K562 (cell line): ENCODE data around the gene IDH1. TPM values are rescaled to one million over a fixed set of nuclear protein-coding genes. Genes with fewer than 3 reads are reported as not detected.

Source experiments
- ATAC-seq: fragments of 200-7000 bp; cut with Tn5 transposase; 3 replicates; pipeline ENCODE4 v1.9.1; 2020; ENCODE audit warnings: moderate library complexity
- BruUV-seq: library from RNA; stranded (reverse); fragments of 400-500 nt; replicated peaks from 2 replicates; lab custom pipeline; 2021; lab: Mats Ljungman, UMichigan
- CTCF ChIA-PET: fragments of 300-600 bp; formaldehyde crosslinking; extraction: SDS; loops from one replicate; lab custom pipeline; 2021; ENCODE audit warnings: low intra/inter-chr PET ratio; lab: Yijun Ruan, JAX
- POLR2A ChIA-PET: fragments of 300-600, 350-650 bp; sonication (Branson Sonifier 250); formaldehyde crosslinking; extraction: SDS; loops from one replicate; lab custom pipeline; 2021; ENCODE audit warnings: antibody characterized with exemption, inconsistent platforms; lab: Yijun Ruan, JAX
- DNase-seq, 4 experiments: peaks; one replicate each; pipeline versions ENCODE4 v3.0.0 to v3.0.0-alpha.2; 2011 to 2018; ENCODE audit warnings: low spot score in 3 of 4, mixed read lengths in 3 of 4; ENCODE audit errors: extremely low read depth in 1 of 4
- FAIRE-seq: peaks from 2 replicates; lab custom pipeline; 2011; peaks lifted over from hg19 to GRCh38; lab: Jason Lieb, UNC
- H2AFZ ChIP-seq: 2 replicates; pipeline ENCODE4 v1.6.0; 2011; ENCODE audit warnings: low read depth, low read length, control low read depth, inconsistent platforms
- H3K27ac ChIP-seq: fragments of 200-600 bp; 3 replicates; pipeline ENCODE4 v1.8.0; 2011; ENCODE audit warnings: low read depth, mild to moderate bottlenecking, control low read depth, inconsistent platforms, low read length, moderate library complexity, mixed read lengths; ENCODE audit errors: extremely low read depth
- H3K27me3 ChIP-seq, 2 experiments: fragments of 300-600 bp in 1 of 2; 2 replicates in 1 of 2; 3 replicates in 1 of 2; pipeline versions ENCODE4 v1.6.0 to v1.8.0; 2011; ENCODE audit warnings: inconsistent platforms in 2 of 2, low read length in 2 of 2, mild to moderate bottlenecking in 1 of 2, mixed read lengths in 1 of 2, moderate library complexity in 1 of 2; ENCODE audit not compliant: control insufficient read depth in 2 of 2, insufficient read depth in 2 of 2
- H3K36me3 ChIP-seq: fragments of 300-600 bp; 3 replicates; pipeline ENCODE4 v1.8.0; 2011; ENCODE audit warnings: mild to moderate bottlenecking, low read length, inconsistent platforms; ENCODE audit not compliant: control insufficient read depth, insufficient read depth
- H3K4me1 ChIP-seq, 2 experiments: fragments of 200-600 bp in 1 of 2; replicated peaks in 1 of 2; 2 replicates in 1 of 2; 3 replicates in 1 of 2; pipeline versions ENCODE4 v1.5.1 to v1.8.0; 2011; ENCODE audit warnings: inconsistent platforms in 2 of 2, low read length in 2 of 2, mild to moderate bottlenecking in 1 of 2, mixed read lengths in 1 of 2, moderate library complexity in 1 of 2; ENCODE audit not compliant: control insufficient read depth in 2 of 2, insufficient read depth in 2 of 2
- H3K4me2 ChIP-seq: 2 replicates; pipeline ENCODE4 v1.6.1; 2011; ENCODE audit warnings: low read length, control low read depth, inconsistent platforms, mixed read lengths; ENCODE audit not compliant: insufficient read depth
- H3K4me3 ChIP-seq: fragments of 200-600 bp; sonication (generic), shearing (Covaris generic); 2 replicates; pipeline ENCODE4 v1.5.1; 2016; ENCODE audit warnings: control low read depth, inconsistent platforms
- H3K79me2 ChIP-seq: fragments of 200-600 bp; 3 replicates; pipeline ENCODE4 v1.8.0; 2011; ENCODE audit warnings: low read length, inconsistent platforms; ENCODE audit not compliant: control insufficient read depth, insufficient read depth
- H3K9ac ChIP-seq, 2 experiments: 2 replicates each; pipeline versions ENCODE4 v1.6.0 to v1.6.1; 2011; ENCODE audit warnings: low read depth in 2 of 2, low read length in 2 of 2, control low read depth in 1 of 2, inconsistent platforms in 1 of 2, mild to moderate bottlenecking in 1 of 2, mixed read lengths in 1 of 2; ENCODE audit not compliant: insufficient read depth in 1 of 2
- H3K9me1 ChIP-seq: one replicate; pipeline ENCODE4 v1.6.0; 2011; ENCODE audit warnings: inconsistent platforms, mild to moderate bottlenecking, low read length, moderate library complexity; ENCODE audit not compliant: control insufficient read depth, insufficient read depth
- H3K9me3 ChIP-seq: replicated peaks from 2 replicates; pipeline ENCODE4 v1.5.1; 2011; ENCODE audit warnings: low read depth, low read length, inconsistent platforms; ENCODE audit not compliant: control insufficient read depth, insufficient read depth
- H4K20me1 ChIP-seq: replicated peaks from 2 replicates; pipeline ENCODE4 v1.6.1; 2011; ENCODE audit warnings: low read length, inconsistent platforms, mixed read lengths; ENCODE audit not compliant: control insufficient read depth, insufficient read depth
- CTCFL ChIP-seq: IDR thresholded peaks from 2 replicates; pipeline ENCODE4 v1.6.1; 2011; ENCODE audit warnings: borderline replicate concordance, low read depth, mild to moderate bottlenecking, moderate library complexity, low read length; ENCODE audit not compliant: insufficient read depth, poor library complexity, severe bottlenecking
- HCFC1 ChIP-seq: IDR thresholded peaks from 2 replicates; pipeline ENCODE4 v1.6.1; 2012; ENCODE audit warnings: low read depth, low read length, improper control_type of control experiment
- HDGF ChIP-seq: fragments of 450-650 bp; IDR thresholded peaks from 2 replicates; pipeline ENCODE4 v1.6.1; 2016
- ILF3 ChIP-seq: fragments of 450-650 bp; IDR thresholded peaks from 2 replicates; pipeline ENCODE4 v1.6.1; 2018; ENCODE audit warnings: antibody characterized with exemption, mild to moderate bottlenecking, moderate library complexity, borderline replicate concordance
- MTA2 ChIP-seq: fragments of 450-650 bp; IDR thresholded peaks from 2 replicates; pipeline ENCODE4 v1.6.1; 2016; ENCODE audit warnings: low read depth
- MYC ChIP-seq, 2 experiments: fragments of 250-450 bp in 1 of 2; sonication (Bioruptor Pico) in 1 of 2; IDR thresholded peaks; 2 replicates each; pipeline versions ENCODE4 v1.5.1 to v1.6.1; 2012 to 2021; ENCODE audit warnings: low read depth in 2 of 2, borderline replicate concordance in 1 of 2, improper control_type of control experiment in 1 of 2, low read length in 1 of 2, mild to moderate bottlenecking in 1 of 2, moderate library complexity in 1 of 2
- NFRKB ChIP-seq: fragments of 450-650 bp; IDR thresholded peaks from 2 replicates; pipeline ENCODE4 v1.6.1; 2016; ENCODE audit warnings: low read depth
- RNF2 ChIP-seq: sonication (generic); IDR thresholded peaks from 2 replicates; pipeline ENCODE4 v1.6.1; 2016
- SIN3A ChIP-seq, 2 experiments: fragments of 150-350 bp in 1 of 2; IDR thresholded peaks; 2 replicates each; pipeline ENCODE4 v1.6.1; 2011 to 2016; ENCODE audit warnings: borderline replicate concordance in 2 of 2, low read depth in 2 of 2, low read length in 2 of 2, mild to moderate bottlenecking in 2 of 2, moderate library complexity in 2 of 2; ENCODE audit not compliant: control insufficient read depth in 1 of 2
- TAL1 ChIP-seq: fragments of 450-650 bp; IDR thresholded peaks from 2 replicates; pipeline ENCODE4 v1.6.1; 2016; ENCODE audit warnings: mild to moderate bottlenecking
- TCF7L2 ChIP-seq: fragments of 150-350 bp; IDR thresholded peaks from 2 replicates; pipeline ENCODE4 v1.6.1; 2016; ENCODE audit warnings: low read depth, mild to moderate bottlenecking, low read length, moderate library complexity
- UBTF ChIP-seq, 2 experiments: IDR thresholded peaks; 2 replicates each; pipeline ENCODE4 v1.6.1; 2012; ENCODE audit warnings: improper control_type of control experiment in 2 of 2, low read depth in 2 of 2, low read length in 2 of 2, borderline replicate concordance in 1 of 2
- ZBTB17 ChIP-seq: fragments of 450-650 bp; formaldehyde crosslinking; IDR thresholded peaks from 2 replicates; pipeline ENCODE4 v1.4.0; 2020; ENCODE audit warnings: mild to moderate bottlenecking
- WGBS: fragments of 100-300 bp; shearing (Covaris generic); methylation state at CpG from one replicate; pipeline ENCODE4 v1.1.6; 2016; ENCODE audit warnings: low coverage, mixed read lengths; ENCODE audit not compliant: insufficient coverage; ENCODE audit errors: missing lambda C conversion rate; 5-methylcytosine and 5-hydroxymethylcytosine counted together
- in situ Hi-C: fragments of 300-500 bp; cut with MboI; formaldehyde crosslinking; loops from 4 replicates; pipeline ENCODE4 v1.15.0; 2018; ENCODE audit warnings: inconsistent platforms, mixed read lengths
- intact Hi-C: fragments of 100-400 bp; cut with micrococcal nuclease; formaldehyde crosslinking; loops from 2 replicates; pipeline ENCODE4 v1.14.2; 2022
- polyA plus RNA-seq, 8 experiments: library from polyadenylated mRNA; depleted of rRNA in 4 of 8; stranded (reverse) in 5 of 8; unstranded in 3 of 8; fragments of >200 nt; fragmentation: Nextera tagmentation in 2 of 8; fragmentation: Illumina TruSeq in 1 of 8; extraction: Ambion mirVana in 2 of 8; extraction: Trizol in 1 of 8; gene quantifications; 2 replicates each; pipeline versions ENCODE4 v1.2.1 to v1.2.3, GENCODE V29; 2011 to 2014; ENCODE audit warnings: inconsistent platforms in 1 of 8, missing spikeins in 1 of 8
- total RNA-seq, 7 experiments: library from RNA; depleted of rRNA in 6 of 7; stranded (reverse); fragments of >200 nt in 6 of 7; fragmentation: Illumina TruSeq in 2 of 7; extraction: Trizol in 2 of 7; gene quantifications; 2 replicates each; pipeline versions ENCODE4 v1.2.1 to v1.2.3, GENCODE V29; 2011 to 2021; ENCODE audit warnings: low replicate concordance in 1 of 7
- TF ChIP-seq, protein P1 (sequence below): fragments of 450-650 bp; formaldehyde crosslinking; IDR thresholded peaks from 2 replicates; pipeline ENCODE4 v1.4.0; 2022; ENCODE audit warnings: mild to moderate bottlenecking, moderate library complexity

IDH1 gene
- total and polyA plus RNA-seq, 9 of the 15 experiments (the other 6 are each of a cell fraction or from before 2014, with no cell fraction given), result 61.9 to 194 (median 101) TPM

DNA sequence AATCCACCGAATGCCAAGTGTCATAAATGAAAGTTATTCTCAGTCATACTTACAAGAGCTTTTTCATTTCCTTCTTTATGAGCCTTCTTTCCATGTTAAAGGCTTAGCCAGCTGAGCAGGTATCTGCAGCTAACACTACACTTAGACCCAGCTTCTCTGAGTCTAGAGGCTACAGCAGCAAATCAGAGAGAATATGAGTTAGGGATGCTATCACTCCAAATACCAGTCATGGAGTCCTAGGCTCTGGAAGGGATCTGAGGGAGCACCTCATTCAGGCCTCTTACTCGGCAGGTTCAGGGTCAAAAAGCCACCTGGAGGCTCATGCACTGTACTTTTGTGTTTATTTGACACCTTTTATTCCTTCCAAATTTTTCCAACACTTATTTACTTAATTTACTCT, 68.0 kb downstream of the IDH1 start (continued):
- TF ChIP-seq, protein P1, sequence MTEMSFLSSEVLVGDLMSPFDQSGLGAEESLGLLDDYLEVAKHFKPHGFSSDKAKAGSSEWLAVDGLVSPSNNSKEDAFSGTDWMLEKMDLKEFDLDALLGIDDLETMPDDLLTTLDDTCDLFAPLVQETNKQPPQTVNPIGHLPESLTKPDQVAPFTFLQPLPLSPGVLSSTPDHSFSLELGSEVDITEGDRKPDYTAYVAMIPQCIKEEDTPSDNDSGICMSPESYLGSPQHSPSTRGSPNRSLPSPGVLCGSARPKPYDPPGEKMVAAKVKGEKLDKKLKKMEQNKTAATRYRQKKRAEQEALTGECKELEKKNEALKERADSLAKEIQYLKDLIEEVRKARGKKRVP (CRISPR knock-in tag), result no peak
- no peak for TF ChIP-seq CTCFL
- TF ChIP-seq SIN3A (IDR thresholded peaks at IDR 0.05; ENCODE audit: borderline replicate concordance in 2 of 2, control insufficient read depth in 1 of 2, low read depth in 2 of 2, low read length in 2 of 2), result no peak
- TF ChIP-seq HDGF, result no peak
- no peak for TF ChIP-seq RNF2
- no peak for TF ChIP-seq HCFC1

GRCh38 chr2:208186465-208186864, 68.4 kb downstream of the IDH1 start:
- no TSS peak for BruUV-seq
- 20% methylated on average over 5 of the region's 5 CpGs for WGBS
- Histone ChIP-seq H3K4me1 (no peaks in the 10 kb centered on the region; a peak in 1 of 5 replicates), H3K79me2 (no peaks in the 10 kb centered on the region), H3K27ac (no peak overlapping the region), H3K9ac (no peak overlapping the region), H3K27me3 (no peaks in the 10 kb centered on the region), H2AFZ (no peak overlapping the region), H3K9me1 (no peaks in the 10 kb centered on the region), H3K4me3 (no peak overlapping the region), H3K36me3 (no peaks in the 10 kb centered on the region), H4K20me1 (no peaks in the 10 kb centered on the region), H3K4me2 (no peak overlapping the region), H3K9me3 (no peaks in the 10 kb centered on the region)
- in situ Hi-C loops (no loop called here), intact Hi-C loops (no loop called here)
- ATAC-seq (no peak), FAIRE-seq (no peak), DNase-seq (no peak)
- CTCF ChIA-PET, result interaction anchor here (0.6 kb wide), 1 partner anchor 84 kb away, joined by 3 read pairs; no protein-coding TSS in a partner anchor
- POLR2A ChIA-PET, result interaction anchor here (1.0 kb wide), 1 partner anchor 28 kb away, joined by 3 read pairs; no protein-coding TSS in a partner anchor
- no peak for TF ChIP-seq TAL1
- TF ChIP-seq ILF3, result no peak
- no peak for TF ChIP-seq ZBTB17 (CRISPR knock-in tag)
- TF ChIP-seq MYC (IDR thresholded peaks at IDR 0.05; ENCODE audit: low read depth, low read length), result no peak
- TF ChIP-seq MYC (CRISPR knock-in tag; IDR thresholded peaks at IDR 0.05; ENCODE audit: borderline replicate concordance, low read depth), result no peak
- no peak for TF ChIP-seq NFRKB
- no peak for TF ChIP-seq MTA2
- no peak for TF ChIP-seq TCF7L2
- TF ChIP-seq UBTF (IDR thresholded peaks at IDR 0.05; ENCODE audit: borderline replicate concordance in 1 of 2, low read depth in 2 of 2, low read length in 2 of 2), result no peak
